GM23248 (cell line): ENCODE data around the gene TARDBP.

Source experiments
- EZH2 ChIP-seq: fragments of 200-600 bp; sonication (generic); IDR thresholded peaks from 2 replicates; pipeline ENCODE4 v1.6.1; 2018; ENCODE audit warnings: antibody characterized with exemption, mild to moderate bottlenecking; ENCODE audit not compliant: insufficient read depth, poor library complexity, severe bottlenecking
- EZH2phosphoT487 ChIP-seq: fragments of 200-600 bp; sonication (generic); IDR thresholded peaks from 2 replicates; pipeline ENCODE4 v1.6.1; 2018; ENCODE audit warnings: antibody characterized with exemption, moderate library complexity, mild to moderate bottlenecking, low read depth; ENCODE audit not compliant: insufficient read depth

- TF ChIP-seq EZH2phosphoT487, result no peak
- TF ChIP-seq EZH2, result no peak
These were observed 27.1 kb downstream of the TARDBP start for GRCh38 chr1:11039351-11040104.
